ENCODE measurements around the gene TECPR2.

TECPR2 gene

GRCh38 chr14:102378830-102379229, 16.1 kb downstream of the TECPR2 start:
- no peak overlapping the region for H3K27ac Mint-ChIP-seq
- peaks cover 4% of the 10 kb centered on the region for H3K36me3 Mint-ChIP-seq (ENCODE audit: low read depth)
- no peaks in the 10 kb centered on the region for H3K27me3 Mint-ChIP-seq
- DNase-seq: no peak
- peaks cover 12% of the 10 kb centered on the region for H3K4me1 Mint-ChIP-seq
- H3K4me3 Mint-ChIP-seq: no peak overlapping the region
- ATAC-seq: no peak
- no peaks in the 10 kb centered on the region for H3K9me3 Mint-ChIP-seq

- Mint-ChIP-seq H3K27me3 (no peaks in the 10 kb centered on the region), H3K4me3 (no peak overlapping the region), H3K9me3 (peaks cover 1% of the 10 kb centered on the region), H3K4me1 (peaks cover 5% of the 10 kb centered on the region), H3K27ac (no peak overlapping the region), H3K36me3 (ENCODE audit: low read depth) (peaks cover 8% of the 10 kb centered on the region)
- DNase-seq (no peak), ATAC-seq (no peak)
These were observed 24.3 kb downstream of the TECPR2 start for GRCh38 chr14:102387086-102387485.

- no peaks in the 10 kb centered on the region for H3K27me3 Mint-ChIP-seq
- no peak for DNase-seq
- no peak overlapping the region for H3K4me3 Mint-ChIP-seq
- peaks cover 5% of the 10 kb centered on the region for H3K9me3 Mint-ChIP-seq
- H3K27ac Mint-ChIP-seq: no peak overlapping the region
- no peak for ATAC-seq
- peaks cover 12% of the 10 kb centered on the region for H3K4me1 Mint-ChIP-seq
- peaks cover 10% of the 10 kb centered on the region for H3K36me3 Mint-ChIP-seq (ENCODE audit: low read depth)
These were observed 26.5 kb downstream of the TECPR2 start for GRCh38 chr14:102389246-102389645.

GRCh38 chr14:102390064-102390855, 27.5 kb downstream of the TECPR2 start:
- H3K4me1 Mint-ChIP-seq: peaks cover 18% of the 10 kb centered on the region

GRCh38 chr14:102392506-102392905, 29.8 kb downstream of the TECPR2 start:
- Mint-ChIP-seq H3K27ac (no peak overlapping the region), H3K4me1 (peaks cover 20% of the 10 kb centered on the region), H3K27me3 (no peaks in the 10 kb centered on the region), H3K4me3 (no peak overlapping the region), H3K36me3 (ENCODE audit: low read depth) (peaks cover 10% of the 10 kb centered on the region), H3K9me3 (peaks cover 5% of the 10 kb centered on the region)
- ATAC-seq (no peak), DNase-seq (no peak)

More at GRCh38 chr14:102390064-102390855, 27.5 kb downstream of the TECPR2 start:
- Mint-ChIP-seq H3K4me3 (no peak overlapping the region), H3K36me3 (ENCODE audit: low read depth) (peaks cover 10% of the 10 kb centered on the region), H3K9me3 (peaks cover 5% of the 10 kb centered on the region), H3K27me3 (no peaks in the 10 kb centered on the region), H3K27ac (no peak overlapping the region)
- ATAC-seq: no peak
- DNase-seq: no peak

- peaks cover 19% of the 10 kb centered on the region for H3K36me3 Mint-ChIP-seq (ENCODE audit: low read depth)
- DNase-seq: peak; percentile 8
These were observed 32.1 kb downstream of the TECPR2 start for GRCh38 chr14:102394717-102395375.

GRCh38 chr14:102396521-102396920, 33.8 kb downstream of the TECPR2 start:
- ATAC-seq (no peak), DNase-seq (no peak)
- Mint-ChIP-seq H3K9me3 (peaks cover 13% of the 10 kb centered on the region), H3K27ac (no peak overlapping the region), H3K36me3 (ENCODE audit: low read depth) (peaks cover 15% of the 10 kb centered on the region), H3K27me3 (no peaks in the 10 kb centered on the region), H3K4me1 (peaks cover 20% of the 10 kb centered on the region), H3K4me3 (no peak overlapping the region)

More at GRCh38 chr14:102394717-102395375, 32.1 kb downstream of the TECPR2 start:
- H3K9me3 Mint-ChIP-seq: peaks cover 13% of the 10 kb centered on the region
- H3K4me3 Mint-ChIP-seq: peak overlapping the region; percentile 29
- peak; percentile 49 for ATAC-seq
- no peaks in the 10 kb centered on the region for H3K27me3 Mint-ChIP-seq
- H3K4me1 Mint-ChIP-seq: peaks cover 20% of the 10 kb centered on the region
- peak overlapping the region; percentile 78 for H3K27ac Mint-ChIP-seq

GRCh38 chr14:102403028-102403427, 40.3 kb downstream of the TECPR2 start:
- Mint-ChIP-seq H3K4me1 (no peaks in the 10 kb centered on the region), H3K36me3 (ENCODE audit: low read depth) (peaks cover 25% of the 10 kb centered on the region), H3K27ac (no peak overlapping the region)

GRCh38 chr14:102407258-102407657, 44.5 kb downstream of the TECPR2 start:
- H3K4me3 Mint-ChIP-seq: no peak overlapping the region
- no peak overlapping the region for H3K27ac Mint-ChIP-seq
- ATAC-seq (no peak), DNase-seq (no peak)
- peaks cover 20% of the 10 kb centered on the region for H3K36me3 Mint-ChIP-seq (ENCODE audit: low read depth)
- no peaks in the 10 kb centered on the region for H3K27me3 Mint-ChIP-seq
- peaks cover 2% of the 10 kb centered on the region for H3K4me1 Mint-ChIP-seq
- peaks cover 14% of the 10 kb centered on the region for H3K9me3 Mint-ChIP-seq

More at GRCh38 chr14:102403028-102403427, 40.3 kb downstream of the TECPR2 start:
- Mint-ChIP-seq H3K9me3 (peaks cover 23% of the 10 kb centered on the region), H3K4me3 (no peak overlapping the region), H3K27me3 (no peaks in the 10 kb centered on the region)
- ATAC-seq (no peak), DNase-seq (no peak)

GRCh38 chr14:102408724-102409123, 46.0 kb downstream of the TECPR2 start:
- ATAC-seq (no peak), DNase-seq (no peak)

GRCh38 chr14:102415671-102416070, 52.9 kb downstream of the TECPR2 start:
- DNase-seq (no peak), ATAC-seq (no peak)
- H3K36me3 Mint-ChIP-seq (ENCODE audit: low read depth): no peaks in the 10 kb centered on the region
- no peaks in the 10 kb centered on the region for H3K9me3 Mint-ChIP-seq
- H3K4me1 Mint-ChIP-seq: no peaks in the 10 kb centered on the region
- no peaks in the 10 kb centered on the region for H3K27me3 Mint-ChIP-seq
- H3K4me3 Mint-ChIP-seq: no peak overlapping the region
- no peak overlapping the region for H3K27ac Mint-ChIP-seq

More at GRCh38 chr14:102408724-102409123, 46.0 kb downstream of the TECPR2 start:
- no peaks in the 10 kb centered on the region for H3K27me3 Mint-ChIP-seq
- H3K9me3 Mint-ChIP-seq: no peaks in the 10 kb centered on the region
- peaks cover 2% of the 10 kb centered on the region for H3K4me1 Mint-ChIP-seq
- no peak overlapping the region for H3K27ac Mint-ChIP-seq
- H3K36me3 Mint-ChIP-seq (ENCODE audit: low read depth): peaks cover 7% of the 10 kb centered on the region
- H3K4me3 Mint-ChIP-seq: no peak overlapping the region

GRCh38 chr14:102417001-102417431, 54.3 kb downstream of the TECPR2 start:
- no peak for ATAC-seq
- no peaks in the 10 kb centered on the region for H3K9me3 Mint-ChIP-seq
- H3K36me3 Mint-ChIP-seq (ENCODE audit: low read depth): no peaks in the 10 kb centered on the region
- H3K4me1 Mint-ChIP-seq: no peaks in the 10 kb centered on the region
- no peak for DNase-seq
- no peak overlapping the region for H3K27ac Mint-ChIP-seq
- H3K4me3 Mint-ChIP-seq: no peak overlapping the region
- H3K27me3 Mint-ChIP-seq: no peaks in the 10 kb centered on the region

- Mint-ChIP-seq H3K27ac (no peak overlapping the region), H3K36me3 (ENCODE audit: low read depth) (no peaks in the 10 kb centered on the region), H3K4me3 (no peak overlapping the region), H3K27me3 (no peaks in the 10 kb centered on the region), H3K9me3 (no peaks in the 10 kb centered on the region), H3K4me1 (no peaks in the 10 kb centered on the region)
- ATAC-seq (no peak), DNase-seq (no peak)
These were observed 54.9 kb downstream of the TECPR2 start for GRCh38 chr14:102417646-102418045.

- H3K36me3 Mint-ChIP-seq (ENCODE audit: low read depth): no peaks in the 10 kb centered on the region
These were observed 55.6 kb downstream of the TECPR2 start for GRCh38 chr14:102418169-102418852.

More at GRCh38 chr14:102418169-102418852, 55.6 kb downstream of the TECPR2 start:
- Mint-ChIP-seq H3K9me3 (no peaks in the 10 kb centered on the region), H3K4me1 (no peaks in the 10 kb centered on the region), H3K27me3 (no peaks in the 10 kb centered on the region), H3K4me3 (no peak overlapping the region), H3K27ac (no peak overlapping the region)
- DNase-seq: no peak
- no peak for ATAC-seq

All from activated naive CD8-positive, alpha-beta T cell treated with anti-CD3 and anti-CD28 coated beads, Interleukin-2, amount 50 U/mL, for 24 hours (primary cell).